ENCODE measurements around the gene OLFML2B.
"Not testable (repeated sequence)": the region's sequence is repeated elsewhere in the genome, so short reads cannot be mapped to it uniquely, and the experiment has no call there.

Gene OLFML2B

DNA sequence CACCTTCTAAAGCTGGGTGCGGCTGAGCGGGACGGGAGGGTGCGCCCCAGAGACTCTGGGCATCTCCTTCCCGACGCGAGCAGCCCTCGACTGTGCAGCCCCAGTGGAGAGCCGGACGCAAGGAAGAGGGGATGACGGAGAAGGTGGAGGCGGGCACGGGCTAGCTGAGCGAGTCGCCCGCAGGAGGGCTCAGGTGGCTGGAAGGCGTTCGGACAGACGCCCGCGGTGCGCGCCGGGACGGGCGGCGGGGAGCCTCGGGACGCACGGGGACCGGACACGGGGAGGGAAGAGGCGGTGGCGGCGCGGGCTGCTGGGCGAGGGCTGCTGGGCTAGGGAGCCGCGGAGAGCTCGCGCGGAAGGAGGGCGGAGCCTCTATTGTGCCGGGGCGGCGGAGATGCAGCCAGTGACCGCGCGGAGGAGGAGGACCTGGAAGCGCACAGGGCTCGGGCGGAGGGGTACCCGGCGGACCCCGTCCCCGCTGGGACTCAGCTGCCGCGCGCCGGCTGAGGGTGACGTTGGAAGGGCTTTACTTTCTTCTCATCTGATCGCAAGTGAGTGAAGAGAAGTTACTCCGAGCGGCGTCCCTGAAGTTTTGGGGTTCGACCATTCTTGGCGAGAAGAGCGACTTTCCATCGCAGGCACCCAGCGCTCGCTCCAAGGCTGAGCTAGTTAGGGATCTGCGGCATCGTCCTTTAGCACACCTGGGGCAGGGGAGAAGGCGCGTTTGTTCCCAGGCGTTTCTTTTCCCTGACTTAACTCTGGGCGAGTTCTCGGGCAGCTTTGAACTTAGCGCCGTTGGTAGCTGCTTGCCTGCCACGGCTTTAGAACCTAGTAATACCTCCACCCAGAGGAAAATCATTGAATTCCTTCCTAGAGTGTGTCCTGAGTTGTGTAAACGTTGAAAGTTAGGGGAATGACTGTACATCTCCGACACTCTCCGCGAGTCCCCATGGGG lies at the start of gene OLFML2B:
Gene OLFML2B (minus strand): TSS at position 323 of the 955 bp plus-strand sequence. CDS start 439 bp downstream, outside the sequence.
- DNase-seq, result peak; percentile 84

DNA sequence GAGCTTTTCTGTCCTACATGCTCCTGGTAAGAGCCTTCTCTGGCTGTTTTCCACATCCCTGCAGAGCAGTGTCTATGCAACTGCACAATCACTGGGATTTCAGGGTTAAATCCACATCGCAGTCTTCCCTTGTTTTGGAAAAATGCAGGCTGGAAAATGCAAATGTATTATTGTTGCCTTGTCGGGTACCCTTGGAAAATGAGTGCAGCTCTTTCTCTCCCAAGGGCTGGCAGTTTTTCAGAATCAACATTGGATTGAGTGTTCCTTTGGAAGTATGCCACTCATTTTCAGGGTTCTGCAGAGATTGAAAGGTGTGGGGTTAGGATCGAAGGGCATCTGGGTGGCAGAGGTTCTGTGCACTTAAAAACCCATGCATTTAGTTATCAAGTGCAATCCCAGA lies 49.1 kb upstream of the OLFML2B start:
- no peak for DNase-seq

DNA sequence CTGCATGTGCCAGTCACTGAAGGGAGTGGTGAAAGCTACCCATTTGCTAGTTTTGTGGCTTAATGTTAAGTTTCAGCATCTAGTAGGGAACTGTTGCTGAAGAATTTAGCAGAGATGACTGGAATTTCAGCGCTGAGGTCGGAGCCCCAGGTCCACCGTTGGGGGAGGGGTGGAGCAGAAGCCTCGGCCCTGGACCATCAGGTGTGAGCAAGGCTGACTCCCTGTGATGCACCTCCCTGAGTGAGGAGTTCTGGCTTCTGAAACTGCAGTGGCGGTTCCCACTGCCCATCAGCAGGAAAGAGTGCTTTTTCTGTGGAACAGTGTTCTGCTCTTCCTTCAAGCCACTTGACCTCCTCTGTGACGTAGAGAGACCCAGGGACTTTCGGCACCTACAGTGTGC lies 47.2 kb upstream of the OLFML2B start:
- DNase-seq, result no peak

DNA sequence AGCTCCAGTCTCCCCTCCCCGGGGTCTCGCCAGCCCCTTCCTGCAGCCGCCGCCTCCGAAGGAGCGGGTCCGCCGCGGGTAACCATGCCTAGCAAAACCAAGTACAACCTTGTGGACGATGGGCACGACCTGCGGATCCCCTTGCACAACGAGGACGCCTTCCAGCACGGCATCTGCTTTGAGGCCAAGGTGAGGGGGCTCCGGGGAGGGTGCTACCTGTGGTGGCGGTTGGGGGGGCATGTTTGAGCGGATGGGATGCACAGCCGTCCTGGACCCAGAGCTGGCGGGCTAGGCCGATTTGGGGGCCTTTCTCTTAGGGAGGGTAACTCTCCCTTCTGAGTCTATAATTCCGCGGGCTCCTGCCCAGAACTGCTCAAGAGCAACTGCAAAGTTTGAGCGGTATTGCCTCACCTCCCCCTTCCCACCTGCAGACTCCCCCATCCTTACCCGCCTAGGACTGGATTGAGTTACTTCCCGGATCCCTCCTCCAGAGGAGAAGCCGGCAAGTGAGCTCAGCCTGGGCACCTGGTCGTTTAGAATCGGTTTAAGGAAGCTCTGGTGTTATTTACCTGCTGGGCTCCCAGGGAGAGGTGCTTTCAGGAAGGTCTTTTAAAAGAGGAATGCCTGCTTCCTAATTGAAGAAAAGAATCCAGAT lies 46.6 kb upstream of the OLFML2B start:
- DNase-seq, result no peak

DNA sequence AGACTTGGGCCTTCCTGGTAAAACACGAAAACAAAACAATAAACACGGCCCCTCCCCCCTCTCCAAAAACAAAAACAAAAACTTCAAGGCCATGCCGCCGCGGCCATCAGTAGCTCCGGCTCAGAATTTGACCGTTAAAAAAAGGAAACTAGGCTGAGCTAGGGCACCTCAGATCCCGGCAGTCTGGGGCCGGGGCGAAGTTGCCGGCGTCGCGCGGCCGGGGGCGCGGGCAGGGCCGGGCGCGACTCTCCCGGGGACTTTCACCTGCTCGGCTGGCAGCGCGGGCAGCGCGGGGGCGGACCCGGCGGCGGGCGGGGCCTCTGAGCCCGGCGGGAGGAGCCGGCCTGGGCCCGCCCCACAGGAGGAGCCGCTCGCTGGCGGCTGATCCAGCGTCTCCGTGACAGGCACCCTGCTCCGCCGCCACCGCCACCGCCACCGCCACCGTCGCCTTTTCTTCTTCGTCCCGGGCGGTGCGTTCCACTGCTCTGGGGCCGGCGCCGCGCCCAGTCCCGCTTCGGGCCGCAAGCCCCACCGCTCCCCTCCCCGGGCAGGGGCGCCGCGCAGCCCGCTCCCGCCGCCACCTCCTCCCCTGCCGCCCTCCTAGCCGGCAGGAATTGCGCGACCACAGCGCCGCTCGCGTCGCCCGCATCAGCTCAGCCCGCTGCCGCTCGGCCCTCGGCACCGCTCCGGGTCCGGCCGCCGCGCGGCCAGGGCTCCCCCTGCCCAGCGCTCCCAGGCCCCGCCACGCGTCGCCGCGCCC lies 45.8 kb upstream of the OLFML2B start, which contains the start of gene NOS1AP:
Gene NOS1AP (plus strand): TSS at position 358 of the 760 bp plus-strand sequence. CDS start 487 bp downstream, outside the sequence.
- DNase-seq, result peak; percentile 26

DNA sequence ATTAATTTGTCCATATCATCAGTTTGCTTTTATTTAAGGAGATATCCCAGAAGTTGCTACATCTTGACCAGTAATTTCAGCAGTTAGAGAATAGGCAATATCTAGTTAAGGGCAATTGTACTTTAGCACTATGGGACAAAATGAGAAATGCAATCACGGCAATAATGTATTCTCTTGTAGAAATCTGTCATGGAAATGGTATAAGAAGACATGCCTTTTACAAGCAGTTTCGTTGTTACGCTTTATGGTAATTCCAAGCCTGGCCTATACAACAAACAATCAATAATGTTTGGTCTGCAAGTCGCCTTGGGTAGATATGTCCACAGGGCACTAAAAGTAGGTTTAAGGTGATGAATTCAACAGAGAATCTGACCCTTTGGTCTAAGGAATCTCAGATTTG lies 44.6 kb upstream of the OLFML2B start:
- no peak for DNase-seq

DNA sequence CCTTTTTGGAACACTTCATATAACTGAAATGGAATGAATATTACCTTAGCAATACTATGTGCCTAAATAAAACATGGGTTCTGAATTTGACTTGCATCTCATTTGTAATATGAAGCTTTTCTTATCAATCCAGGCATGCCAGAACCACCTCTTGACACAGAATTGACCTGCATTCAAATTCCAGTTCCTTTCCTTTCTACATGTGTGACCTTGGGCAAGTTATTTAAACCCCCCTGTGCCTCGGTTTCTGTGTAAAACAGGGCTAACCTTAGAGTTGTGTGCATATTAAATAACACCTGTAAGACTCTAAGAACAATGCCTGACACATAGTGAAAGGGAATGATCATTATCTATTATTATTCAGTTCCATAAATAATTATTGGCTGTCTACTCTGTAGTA lies 43.8 kb upstream of the OLFML2B start:
- DNase-seq, result no peak

DNA sequence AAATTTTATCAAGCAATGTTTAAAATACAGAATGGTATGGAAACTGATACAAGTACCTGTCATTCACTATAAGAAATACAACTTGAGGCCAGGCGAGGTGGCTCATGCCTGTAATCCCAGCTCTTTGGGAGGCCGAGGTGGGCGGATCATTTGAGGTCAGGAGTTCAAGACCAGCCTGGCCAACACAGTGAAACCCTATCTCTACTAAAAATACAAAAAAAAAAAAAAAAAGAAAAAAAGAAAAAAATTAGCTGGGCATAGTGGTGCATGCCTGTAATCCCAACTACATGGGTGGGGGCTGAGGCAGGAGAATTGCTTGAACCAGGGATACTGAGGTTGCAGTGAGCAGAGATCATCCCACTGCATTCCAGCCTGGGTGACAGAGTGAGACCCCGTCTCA lies 43.2 kb upstream of the OLFML2B start:
- not testable (repeated sequence) for DNase-seq

DNA sequence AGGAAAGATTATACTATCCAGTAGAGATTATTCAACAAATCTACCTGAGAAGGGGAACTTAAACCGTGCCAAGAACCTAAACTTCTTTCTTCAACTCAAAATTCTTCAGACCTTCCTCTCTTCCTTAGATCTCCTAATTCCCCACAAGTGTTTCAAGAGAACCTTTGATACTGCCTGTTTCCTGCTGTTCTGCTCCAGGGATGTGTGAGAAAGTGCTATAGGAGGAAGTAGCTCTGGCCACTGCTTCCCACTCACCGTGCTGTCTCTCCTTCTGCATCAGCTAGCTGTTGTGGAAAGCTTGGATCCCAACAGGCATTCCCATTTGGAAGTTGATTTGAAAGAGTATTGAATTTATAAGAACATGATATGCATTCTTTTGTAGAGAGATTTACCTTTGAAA lies 41.3 kb upstream of the OLFML2B start:
- DNase-seq, result no peak

DNA sequence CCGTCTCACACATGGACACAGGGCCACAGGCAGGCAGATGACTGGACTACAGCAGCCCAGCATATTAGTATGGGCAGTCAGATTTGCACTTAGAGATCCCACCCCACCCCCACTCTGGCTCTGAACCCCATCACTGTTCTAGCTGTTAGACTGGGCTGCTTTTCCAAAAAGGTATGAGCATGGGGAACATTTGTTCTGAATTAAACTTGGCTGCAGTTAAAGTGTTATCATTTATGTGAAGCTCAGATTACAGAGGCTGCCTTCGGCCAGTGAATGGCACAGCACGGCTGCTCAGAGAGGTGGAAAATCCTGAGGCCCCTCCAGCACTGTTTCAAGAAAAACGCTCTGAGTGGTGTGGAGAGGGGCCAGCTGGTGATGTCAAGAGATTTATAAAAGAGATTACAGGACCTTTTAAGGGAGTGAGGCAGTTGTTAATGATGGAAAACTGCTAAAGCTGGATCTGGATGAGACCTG lies 38.9 kb upstream of the OLFML2B start:
- peak; percentile 46 for DNase-seq

DNA sequence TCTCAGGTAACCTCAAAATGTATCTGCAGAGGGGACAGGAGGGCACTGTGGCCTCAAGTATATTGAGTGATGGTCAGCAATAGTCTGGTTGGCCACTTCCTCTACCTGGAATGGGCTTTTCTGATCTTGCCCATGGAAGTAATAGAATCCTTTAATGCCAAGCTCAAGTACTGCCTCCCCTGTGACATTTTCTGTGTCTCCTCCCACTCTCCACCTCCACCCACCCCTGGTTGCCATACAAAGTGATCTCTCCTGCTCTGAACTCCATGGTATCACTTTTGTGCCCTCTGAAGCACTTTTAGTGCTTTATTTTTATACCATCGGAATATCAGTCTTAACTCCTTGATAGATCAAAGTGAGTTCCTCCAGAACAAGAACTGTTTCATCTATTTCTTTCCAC lies 36.6 kb upstream of the OLFML2B start:
- DNase-seq, result no peak

DNA sequence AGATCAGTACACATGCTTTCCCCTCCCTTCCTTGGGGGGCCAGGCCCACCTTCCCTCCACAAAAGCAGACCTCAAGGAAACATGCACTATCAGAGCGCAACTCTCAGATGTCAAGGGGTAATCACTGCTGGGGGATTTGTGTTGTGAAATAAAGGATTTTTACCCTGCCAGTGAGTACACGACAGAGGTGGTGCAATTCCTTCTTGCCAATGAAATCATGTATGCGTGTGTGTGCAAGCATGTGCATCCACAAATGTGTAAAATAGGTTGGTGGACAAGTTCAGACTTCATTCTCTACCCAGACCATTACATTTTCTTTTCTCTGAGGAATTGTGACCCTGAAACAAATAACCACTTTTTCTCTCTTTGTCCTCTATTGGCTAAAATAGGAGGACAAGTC lies 36.1 kb upstream of the OLFML2B start:
- no peak for DNase-seq

DNA sequence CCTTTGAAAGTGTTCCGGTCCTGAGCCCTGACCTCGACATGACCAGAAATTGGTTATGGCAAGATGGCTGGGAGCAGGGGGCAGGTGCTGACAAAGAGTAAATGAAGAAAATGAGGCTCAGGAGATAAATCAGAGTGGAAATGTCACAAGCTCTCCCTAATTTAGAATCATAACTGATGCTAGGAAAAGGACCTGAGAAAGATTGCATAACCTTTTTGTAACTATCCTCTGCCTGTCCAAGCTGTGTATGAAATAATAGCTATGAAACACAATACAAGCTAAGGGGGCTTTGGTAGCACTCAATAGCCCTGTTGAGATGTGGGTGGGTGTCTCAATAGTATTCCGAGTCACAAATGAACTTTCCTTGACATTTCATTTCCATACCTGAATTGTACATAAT lies 32.9 kb upstream of the OLFML2B start:
- DNase-seq, result no peak

DNA sequence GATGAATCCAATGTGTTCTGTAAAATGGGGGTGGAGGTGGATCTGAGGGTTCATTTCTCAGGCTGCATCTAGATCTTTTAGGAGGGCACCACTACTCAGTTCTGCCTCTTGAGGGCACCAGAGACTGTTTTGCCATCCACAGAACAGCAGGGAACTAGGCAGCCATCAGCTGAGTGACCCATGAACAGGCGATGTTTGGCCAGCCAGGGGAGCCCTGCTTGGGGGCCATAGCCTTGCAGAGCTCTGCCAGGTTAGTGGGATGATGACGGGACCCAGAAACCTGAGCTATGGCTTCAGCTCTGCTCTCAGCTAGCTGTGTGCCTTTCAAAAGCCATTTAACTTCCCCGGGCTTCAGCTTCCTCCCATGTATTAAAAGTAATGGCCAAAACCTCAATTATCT lies 32.4 kb upstream of the OLFML2B start:
- DNase-seq, result peak; percentile 72

DNA sequence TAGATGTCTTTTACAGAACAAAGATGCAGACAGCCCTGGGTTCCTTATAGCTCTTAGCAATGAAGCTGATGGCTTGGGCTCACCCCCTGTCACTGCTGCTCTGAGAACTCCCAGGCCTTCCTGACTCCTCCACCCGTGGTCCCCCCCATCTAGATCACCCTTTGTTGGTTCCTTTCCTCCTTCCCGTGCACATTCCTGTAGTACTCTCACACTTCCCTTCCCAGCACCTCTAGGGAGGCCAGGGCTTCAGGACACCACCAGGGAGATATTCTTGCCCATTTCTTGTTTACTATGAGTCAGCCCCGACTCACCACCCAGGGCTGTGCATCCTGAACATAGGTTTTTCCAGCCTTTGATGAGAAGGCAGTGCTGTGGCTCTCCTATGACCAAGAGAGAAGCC lies 31.4 kb upstream of the OLFML2B start:
- DNase-seq, result peak; percentile 82

DNA sequence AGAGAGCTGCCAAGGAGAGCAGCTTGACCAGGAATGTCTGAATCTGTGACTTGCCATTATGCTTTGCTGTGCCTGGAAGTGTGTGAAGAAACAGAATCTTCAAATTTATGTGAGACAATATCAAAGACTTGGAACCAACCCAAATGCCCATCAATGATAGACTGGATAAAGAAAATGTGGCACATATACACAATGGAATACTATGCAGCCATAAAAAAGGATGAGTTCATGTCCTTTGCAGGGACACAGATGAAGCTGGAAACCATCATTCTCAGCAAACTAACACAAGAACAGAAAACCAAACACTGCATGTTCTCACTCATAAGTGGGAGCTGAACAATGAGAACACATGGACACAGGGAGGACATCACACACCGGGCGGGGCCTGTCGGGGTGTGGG lies 30.3 kb upstream of the OLFML2B start:
- DNase-seq, result not testable (repeated sequence)

DNA sequence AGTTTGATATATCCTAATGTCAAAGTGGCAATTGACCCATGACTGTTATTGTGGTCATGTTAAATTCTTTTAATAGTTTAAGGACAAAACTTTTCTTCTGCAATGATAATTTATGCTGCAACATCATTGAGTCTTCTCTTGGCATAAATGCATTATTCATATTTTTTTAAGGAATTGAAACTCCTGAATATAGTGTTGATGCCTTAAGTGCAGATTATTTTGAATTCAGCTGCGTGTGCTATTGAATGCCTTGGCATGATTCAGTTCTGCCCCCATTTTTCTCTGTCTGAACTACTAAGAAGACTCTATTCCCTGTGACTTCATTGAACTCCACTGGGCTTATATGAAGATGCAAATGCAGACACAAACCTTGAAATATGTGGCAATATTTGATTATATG lies 23.3 kb upstream of the OLFML2B start:
- DNase-seq, result no peak

DNA sequence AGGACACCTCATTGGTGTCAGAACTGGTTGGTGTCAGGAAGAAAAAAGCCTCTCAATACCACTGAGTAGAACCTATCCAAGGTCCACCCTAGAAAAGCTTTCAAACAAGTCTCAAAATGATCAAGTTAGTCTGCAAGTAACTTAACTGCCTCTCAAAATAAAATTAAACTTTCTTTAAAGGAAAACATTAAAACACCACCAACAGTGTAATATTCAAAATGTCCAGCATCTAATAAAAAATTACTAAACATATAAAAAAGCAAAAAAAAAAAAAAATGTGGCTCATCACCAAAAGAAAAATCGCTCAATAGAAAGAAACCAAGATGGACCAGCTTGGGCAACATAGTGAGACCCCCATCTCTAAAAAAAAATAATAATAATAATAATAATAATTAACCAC lies 18.7 kb upstream of the OLFML2B start:
- DNase-seq, result no peak

DNA sequence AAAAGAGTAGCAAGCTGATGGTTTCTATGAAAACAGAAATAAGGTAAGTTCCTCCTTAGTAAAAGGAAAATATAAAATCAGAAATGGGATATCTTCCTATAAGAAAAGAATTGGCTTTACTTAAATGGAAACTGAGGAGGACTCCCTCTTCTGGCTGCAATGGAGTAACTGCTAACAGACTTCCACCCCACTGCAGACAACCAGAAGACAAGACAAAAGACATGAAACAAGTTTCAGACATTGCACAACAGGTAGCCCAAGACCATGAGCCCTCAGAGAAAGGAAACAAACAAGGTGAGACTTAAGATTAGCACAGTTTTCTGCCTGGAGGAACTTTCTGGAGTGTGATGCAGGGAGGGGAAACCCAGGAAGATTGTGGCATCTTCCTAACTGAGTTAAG lies 17.0 kb upstream of the OLFML2B start:
- peak; percentile 30 for DNase-seq

DNA sequence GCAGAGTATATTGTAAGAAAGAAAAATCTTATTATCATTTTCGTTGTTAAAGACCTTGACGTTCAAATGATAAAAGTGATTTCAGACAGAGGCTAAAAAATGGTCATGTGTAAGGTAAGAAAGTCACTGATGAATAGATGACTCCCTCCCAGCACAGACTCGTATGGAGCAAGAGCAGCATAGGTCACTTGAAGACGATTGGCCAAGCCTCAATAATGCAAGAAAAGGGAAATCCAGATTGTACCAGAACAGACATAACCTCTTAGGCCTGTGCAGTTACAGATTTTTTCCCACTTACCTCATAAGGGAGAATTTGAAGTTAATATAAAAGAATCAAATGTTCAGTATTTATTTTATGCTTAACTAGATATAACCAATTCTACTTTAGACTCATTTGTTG lies 16.3 kb upstream of the OLFML2B start:
- no peak for DNase-seq

DNA sequence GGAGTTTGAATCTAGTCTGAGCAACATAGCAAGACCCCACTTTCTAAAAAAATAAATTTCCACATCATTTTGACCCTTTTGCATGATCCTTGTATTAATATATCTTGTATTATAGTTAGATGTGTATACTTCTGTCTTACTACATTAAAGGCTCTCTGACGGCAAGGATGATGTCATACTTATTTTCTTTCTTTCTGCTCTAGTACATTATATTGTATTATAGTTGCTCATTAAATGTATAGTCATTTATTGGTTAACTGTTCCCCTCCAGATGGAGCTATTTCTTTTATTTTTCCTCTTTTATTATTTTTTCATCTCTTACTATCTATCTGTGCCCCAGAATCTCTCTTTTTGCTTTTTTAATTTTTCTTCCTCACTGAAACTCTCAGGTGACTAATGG lies 15.0 kb upstream of the OLFML2B start:
- DNase-seq, result no peak

DNA sequence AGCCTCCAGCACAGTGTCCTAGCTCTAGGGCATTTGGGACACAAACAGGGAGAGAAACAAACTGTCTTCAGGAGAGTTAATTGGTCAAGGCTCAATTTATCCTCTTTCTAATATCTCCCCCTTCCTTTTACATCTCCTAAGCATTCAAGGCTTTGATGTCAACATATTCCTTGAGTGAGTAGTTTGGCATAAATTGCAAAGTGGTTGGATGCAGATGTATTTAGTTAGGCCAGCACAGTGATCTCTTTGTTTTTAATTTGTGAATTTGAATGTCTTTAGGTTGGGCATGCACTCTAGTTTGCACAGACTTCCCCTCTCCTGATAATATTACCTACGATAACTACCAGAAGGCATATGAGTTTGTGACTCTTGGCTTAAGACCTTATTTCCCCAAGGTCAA lies 12.5 kb upstream of the OLFML2B start:
- DNase-seq, result peak; percentile 50

DNA sequence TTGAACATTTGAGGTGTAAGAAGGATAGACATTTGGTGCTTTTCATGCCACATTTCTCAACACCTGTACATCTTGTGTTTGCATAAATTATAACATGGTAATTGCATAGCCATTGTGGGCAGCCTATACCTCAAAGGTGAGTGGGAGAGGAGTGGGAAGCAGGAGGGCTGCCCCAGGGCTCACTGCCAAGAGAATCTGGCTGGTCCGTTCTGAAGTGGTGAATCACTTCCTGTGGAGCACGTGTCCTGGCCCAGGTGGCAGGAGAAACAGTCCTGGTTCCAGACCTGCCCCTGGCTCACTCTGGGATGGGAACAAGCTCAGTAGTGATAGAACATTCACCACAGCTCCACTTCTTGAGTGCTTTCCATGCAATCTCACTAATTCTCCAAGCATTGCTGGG lies 11.6 kb upstream of the OLFML2B start:
- DNase-seq, result peak; percentile 29

All from fibroblast of upper back skin (primary cell).